Activated CD4-positive, alpha-beta T cell treated with anti-CD3 and anti-CD28 coated beads, Interleukin-2, amount 50 U/mL, for 24 hours (primary cell): ENCODE data around the gene NR6A1.
"Not testable (repeated sequence)": the region's sequence is repeated elsewhere in the genome, so short reads cannot be mapped to it uniquely, and the experiment has no call there.

Source experiments
- DNase-seq, 2 donors: peaks; one replicate each; pipeline ENCODE4 v3.0.0-alpha.2; 2020; ENCODE audit warnings: low read depth in 1 of 2, low spot score in 1 of 2

Gene NR6A1

GRCh38 chr9:124621371-124622328 lies 149.5 kb downstream of the NR6A1 start:
- DNase-seq: no peak

GRCh38 chr9:124618476-124618875 lies 152.6 kb downstream of the NR6A1 start:
- DNase-seq: no peak

- peak; percentile 51 to 65 for DNase-seq
Observed at GRCh38 chr9:124617477-124618141, 153.5 kb downstream of the NR6A1 start.

GRCh38 chr9:124616961-124617360 lies 154.2 kb downstream of the NR6A1 start:
- no peak for DNase-seq

- not testable (repeated sequence) for DNase-seq
Observed at GRCh38 chr9:124615840-124616239, 155.3 kb downstream of the NR6A1 start.

GRCh38 chr9:124615100-124615742 lies 155.9 kb downstream of the NR6A1 start:
- no peak for DNase-seq

GRCh38 chr9:124613849-124614248 lies 157.3 kb downstream of the NR6A1 start:
- DNase-seq: no peak

- DNase-seq: no peak
Observed at GRCh38 chr9:124611106-124611505, 160.0 kb downstream of the NR6A1 start.

- no peak for DNase-seq
Observed at GRCh38 chr9:124606027-124606426, 165.1 kb downstream of the NR6A1 start.

- no peak for DNase-seq
Observed at GRCh38 chr9:124605258-124605657, 165.9 kb downstream of the NR6A1 start.

GRCh38 chr9:124602632-124603031 lies 168.5 kb downstream of the NR6A1 start:
- DNase-seq: no peak

- no peak for DNase-seq
Observed at GRCh38 chr9:124602204-124602603, 168.9 kb downstream of the NR6A1 start.

GRCh38 chr9:124600407-124600806 lies 170.7 kb downstream of the NR6A1 start:
- DNase-seq: no peak

GRCh38 chr9:124599121-124599795 lies 171.9 kb downstream of the NR6A1 start:
- no peak for DNase-seq

GRCh38 chr9:124598048-124598447 lies 173.1 kb downstream of the NR6A1 start:
- DNase-seq: no peak

- DNase-seq: no peak
Observed at GRCh38 chr9:124596172-124596839, 174.8 kb downstream of the NR6A1 start.

GRCh38 chr9:124595743-124596142 lies 175.4 kb downstream of the NR6A1 start:
- DNase-seq: no peak

- no peak for DNase-seq
Observed at GRCh38 chr9:124594673-124595072, 176.4 kb downstream of the NR6A1 start.

GRCh38 chr9:124594225-124594624 lies 176.9 kb downstream of the NR6A1 start:
- DNase-seq: no peak

- DNase-seq: no peak
Observed at GRCh38 chr9:124593651-124594058, 177.5 kb downstream of the NR6A1 start.

- no peak for DNase-seq
Observed at GRCh38 chr9:124593200-124593599, 177.9 kb downstream of the NR6A1 start.
